Right renal cortex interstitium (tissue), 3 donors: Measurements from ENCODE around the gene VN1R2. TPM values are rescaled to one million over a fixed set of nuclear protein-coding genes. Genes with fewer than 3 reads are reported as not detected.
"Not testable (repeated sequence)": the region's sequence is repeated elsewhere in the genome, so short reads cannot be mapped to it uniquely, and the experiment has no call there.

Source experiments
- DNase-seq, 3 donors: peaks; one replicate each; pipeline ENCODE4 v3.0.0-alpha.2; 2013; ENCODE audit warnings: low read depth in 3 of 3, low spot score in 2 of 3
- polyA plus RNA-seq, 3 donors: library from polyadenylated mRNA; unstranded; fragments of 120-200 nt; gene quantifications; one replicate each; pipeline ENCODE4 v1.2.1, GENCODE V29; 2013; ENCODE audit not compliant: insufficient read length in 3 of 3

Gene VN1R2, protein sequence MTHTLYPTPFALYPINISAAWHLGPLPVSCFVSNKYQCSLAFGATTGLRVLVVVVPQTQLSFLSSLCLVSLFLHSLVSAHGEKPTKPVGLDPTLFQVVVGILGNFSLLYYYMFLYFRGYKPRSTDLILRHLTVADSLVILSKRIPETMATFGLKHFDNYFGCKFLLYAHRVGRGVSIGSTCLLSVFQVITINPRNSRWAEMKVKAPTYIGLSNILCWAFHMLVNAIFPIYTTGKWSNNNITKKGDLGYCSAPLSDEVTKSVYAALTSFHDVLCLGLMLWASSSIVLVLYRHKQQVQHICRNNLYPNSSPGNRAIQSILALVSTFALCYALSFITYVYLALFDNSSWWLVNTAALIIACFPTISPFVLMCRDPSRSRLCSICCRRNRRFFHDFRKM
- polyA plus RNA-seq, result under 1 TPM in 1 of 3 donors, not detected in 2; 0.19 TPM

DNA sequence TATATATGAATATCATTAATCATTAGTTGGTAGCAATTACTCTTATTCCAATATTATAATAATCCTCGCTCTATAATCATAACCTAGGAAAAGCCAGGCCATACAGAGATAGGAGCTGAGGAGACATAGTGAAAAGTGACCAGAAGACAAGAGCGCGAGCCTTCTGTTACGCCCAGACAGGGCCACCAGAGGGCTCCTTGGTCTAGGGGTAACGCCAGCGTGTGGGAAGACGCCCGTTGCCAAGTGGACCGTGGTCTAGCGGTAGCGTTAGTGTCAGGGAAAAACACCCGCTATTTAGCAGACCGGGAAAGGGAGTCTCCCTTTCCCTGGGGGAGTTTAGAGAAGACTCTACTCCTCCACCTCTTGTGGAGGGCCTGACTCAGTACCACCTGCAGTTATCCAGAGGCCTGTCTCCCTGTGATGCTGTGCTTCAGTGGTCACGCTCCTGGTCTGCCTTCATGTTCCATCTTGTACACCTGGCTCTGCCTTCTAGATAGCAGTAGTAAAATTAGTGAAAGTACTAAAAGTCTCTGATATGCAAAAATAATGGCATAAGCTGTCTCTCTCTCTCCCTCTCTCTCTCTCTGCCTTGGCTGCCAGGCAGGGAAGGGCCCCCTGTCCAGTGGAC is at the start of gene VN1R2:
VN1R2 (plus strand) TSS at position 578 of the 628 bp plus-strand sequence. CDS start 84 bp downstream, outside the sequence.
- not testable (repeated sequence) for DNase-seq

DNA sequence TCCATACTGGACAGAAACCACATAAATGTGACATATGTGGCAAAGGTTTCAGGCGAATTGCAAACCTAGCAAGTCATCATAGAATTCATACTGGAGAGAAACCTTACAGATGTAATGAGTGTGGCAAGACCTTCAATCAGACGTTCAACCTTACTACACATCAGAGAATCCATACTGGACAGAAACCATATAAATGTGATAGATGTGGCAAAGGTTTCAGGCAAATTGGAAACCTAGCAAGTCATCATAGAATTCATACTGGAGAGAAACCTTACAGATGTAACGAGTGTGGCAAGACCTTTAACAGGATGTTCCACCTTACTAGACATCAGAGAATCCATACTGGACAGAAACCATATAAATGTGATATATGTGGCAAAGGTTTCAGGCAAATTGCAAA is 46.5 kb upstream of the VN1R2 start:
- not testable (repeated sequence) for DNase-seq

GRCh38 chr19:53212703-53213320 is 45.3 kb upstream of the VN1R2 start:
- no peak for DNase-seq

DNA sequence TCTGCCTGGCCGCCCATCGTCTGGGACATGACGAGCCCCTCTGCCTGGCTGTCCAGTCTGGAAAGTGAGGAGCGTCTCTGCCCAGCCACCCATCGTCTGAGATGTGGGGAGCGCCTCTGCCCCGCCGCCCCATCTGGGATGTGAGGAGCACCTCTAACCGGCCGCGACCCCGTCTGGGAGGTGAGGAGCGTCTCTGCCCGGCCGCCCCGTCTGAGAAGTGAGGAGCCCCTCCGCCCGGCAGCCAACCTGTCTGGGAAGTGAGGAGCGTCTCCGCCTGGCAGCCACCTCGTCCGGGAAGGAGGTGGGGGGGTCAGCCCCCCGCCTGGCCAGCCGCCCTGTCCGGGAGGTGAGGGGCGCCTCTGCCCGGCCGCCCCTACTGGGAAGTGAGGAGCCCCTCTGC is 35.4 kb upstream of the VN1R2 start:
- DNase-seq, result not testable (repeated sequence)

GRCh38 chr19:53224606-53225005 is 33.5 kb upstream of the VN1R2 start:
- no peak for DNase-seq

DNA sequence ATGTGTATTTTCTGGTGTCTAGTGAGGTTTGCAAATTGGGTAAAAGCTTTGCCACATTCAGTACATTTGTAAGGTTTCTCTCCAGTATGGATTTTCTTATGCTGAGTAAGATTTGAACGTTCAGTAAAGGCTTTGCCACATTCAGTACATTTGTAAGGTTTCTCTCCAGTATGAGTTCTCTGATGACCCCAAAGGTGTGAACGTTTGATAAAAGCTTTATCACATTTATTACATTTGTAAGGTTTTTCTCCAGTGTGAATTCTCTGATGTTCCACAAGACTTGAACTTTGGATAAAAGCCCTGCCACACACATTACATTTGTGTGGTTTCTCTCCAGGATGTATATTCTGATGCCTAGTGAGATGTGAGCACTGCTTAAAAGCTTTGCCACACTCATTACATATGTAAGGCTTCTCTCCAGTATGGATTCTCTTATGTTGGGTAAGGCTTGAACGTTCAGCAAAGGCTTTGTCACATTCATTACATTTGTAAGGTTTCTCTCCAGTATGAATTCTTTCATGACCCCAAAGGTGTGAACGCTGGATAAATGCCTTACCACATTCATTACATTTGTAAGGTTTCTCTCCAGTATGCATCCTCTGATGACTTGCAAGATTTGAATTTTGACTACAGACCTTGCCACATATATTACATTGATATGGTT is 20.8 kb upstream of the VN1R2 start:
- DNase-seq, result no peak

DNA sequence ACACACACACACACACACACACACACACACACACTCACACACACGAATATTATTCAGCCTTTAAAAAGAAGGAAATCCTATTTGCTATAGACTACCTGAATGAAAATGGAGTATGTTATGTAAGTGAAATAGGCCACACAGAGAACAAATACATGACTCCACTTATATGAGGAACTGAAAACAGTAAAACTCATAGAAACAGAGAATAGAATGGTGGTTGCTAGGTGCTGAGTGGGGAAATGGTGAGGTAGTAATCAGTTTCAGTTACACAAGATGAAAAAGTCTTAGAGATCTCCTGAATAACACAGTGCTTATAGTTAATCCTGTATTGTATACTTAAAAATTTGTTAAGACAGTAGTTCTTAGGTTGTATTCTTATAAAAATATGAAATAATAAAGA is 11.6 kb upstream of the VN1R2 start:
- no peak for DNase-seq

- peak; percentile 68 to 80 (median 73) for DNase-seq
Observed at GRCh38 chr19:53254411-53255341, 3.4 kb upstream of the VN1R2 start, which contains the start of gene ZNF677. ZNF677 (minus strand) TSS chr19:53254873; CDS start chr19:53251550, 3,323 bp downstream.

GRCh38 chr19:53267623-53268022 is 9.5 kb downstream of the VN1R2 start, which contains the start of gene VN1R4:
VN1R4 (minus strand) TSS chr19:53267723; CDS start chr19:53267665, 58 bp downstream.
- DNase-seq, result not testable (repeated sequence)

- not testable (repeated sequence) for DNase-seq
Observed at GRCh38 chr19:53269861-53270260, 11.8 kb downstream of the VN1R2 start.

GRCh38 chr19:53272044-53272443 is 14.0 kb downstream of the VN1R2 start:
- DNase-seq, result no peak

DNA sequence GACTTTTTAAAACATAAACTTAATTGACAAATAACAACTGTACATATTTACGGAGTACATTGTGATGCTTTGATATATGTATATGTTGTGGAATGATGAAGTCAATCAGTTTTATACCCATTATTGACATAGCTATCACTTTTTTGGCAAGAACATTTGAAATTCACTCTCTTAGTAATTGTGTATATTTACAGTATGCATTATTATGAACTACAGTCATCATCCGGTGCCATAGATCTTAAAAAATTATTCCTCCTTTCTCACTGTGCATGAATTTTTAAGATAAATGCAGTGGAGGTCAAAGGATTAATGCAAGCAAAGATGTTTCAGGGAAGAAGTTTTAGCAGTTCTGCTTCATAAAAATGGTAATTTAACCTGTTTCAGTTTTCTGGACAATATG is 17.4 kb downstream of the VN1R2 start:
- no peak for DNase-seq

DNA sequence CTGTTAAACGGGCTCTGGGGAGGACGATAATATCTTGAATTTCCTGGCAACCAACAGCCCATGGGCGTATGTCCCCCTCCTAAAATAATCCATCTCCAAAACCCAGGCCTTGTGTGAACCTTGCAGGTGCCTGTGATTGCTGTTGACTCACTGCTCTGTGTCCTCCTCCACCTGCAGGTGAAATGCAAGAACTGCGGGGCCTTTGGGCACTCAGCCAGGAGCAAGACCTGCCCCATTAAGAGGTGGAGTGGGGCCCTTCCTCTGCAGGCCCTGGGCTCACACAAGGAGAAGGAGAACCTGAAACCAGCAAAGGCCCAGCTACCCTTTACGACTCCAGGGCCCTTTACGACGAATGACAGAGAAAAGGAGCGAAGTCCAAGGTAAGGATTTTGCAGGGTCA is 23.9 kb downstream of the VN1R2 start:
- DNase-seq, result not testable (repeated sequence)

GRCh38 chr19:53285087-53285486 is 27.0 kb downstream of the VN1R2 start:
- DNase-seq, result no peak

- DNase-seq, result no peak
Observed at GRCh38 chr19:53290758-53291549, 32.9 kb downstream of the VN1R2 start.

DNA sequence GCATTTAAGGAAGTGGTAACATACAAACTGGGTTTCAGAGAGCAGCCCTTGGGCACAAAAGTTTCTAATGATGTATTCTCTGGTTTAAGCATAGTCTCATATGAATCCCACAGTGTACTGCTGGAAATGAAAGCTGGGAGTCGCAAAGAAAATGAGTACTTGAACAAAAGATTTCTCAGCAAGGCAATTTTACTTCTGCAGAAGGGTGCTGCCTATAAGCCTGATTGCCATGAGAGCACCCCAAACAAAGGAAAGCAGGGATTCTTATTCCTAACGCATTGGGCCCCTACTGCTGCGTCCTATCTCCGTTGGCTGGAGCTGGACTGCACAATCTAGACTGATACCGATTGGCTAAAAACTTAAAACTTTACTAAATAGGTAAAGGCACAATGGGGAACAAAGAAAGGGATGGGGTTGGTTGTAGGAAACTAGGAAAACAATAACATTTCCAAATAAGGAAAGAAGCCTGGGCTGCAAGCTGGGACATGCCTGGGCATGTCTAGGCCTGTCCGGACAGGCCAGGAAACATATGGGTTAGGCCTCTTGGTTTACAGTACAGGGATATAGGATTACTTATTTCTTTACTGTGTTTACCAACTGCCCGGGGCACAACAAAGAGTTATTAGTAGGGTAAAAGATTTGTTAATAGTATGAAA is 36.8 kb downstream of the VN1R2 start:
- DNase-seq, result no peak

DNA sequence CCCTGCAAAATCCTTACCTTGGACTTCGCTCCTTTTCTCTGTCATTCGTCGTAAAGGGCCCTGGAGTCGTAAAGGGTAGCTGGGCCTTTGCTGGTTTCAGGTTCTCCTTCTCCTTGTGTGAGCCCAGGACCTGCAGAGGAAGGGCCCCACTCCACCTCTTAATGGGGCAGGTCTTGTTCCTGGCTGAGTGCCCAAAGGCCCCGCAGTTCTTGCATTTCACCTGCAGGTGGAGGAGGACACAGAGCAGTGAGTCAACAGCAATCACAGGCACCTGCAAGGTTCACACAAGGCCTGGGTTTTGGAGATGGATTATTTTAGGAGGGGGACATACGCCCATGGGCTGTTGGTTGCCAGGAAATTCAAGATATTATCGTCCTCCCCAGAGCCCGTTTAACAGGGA is 43.2 kb downstream of the VN1R2 start:
- not testable (repeated sequence) for DNase-seq

- DNase-seq, result peak; percentile 10 to 26 (median 12)
Observed at GRCh38 chr19:53308339-53308811, 50.3 kb downstream of the VN1R2 start.
